GM18499 (cell line): ENCODE data around the gene KCNAB3.

Experiments
- ATAC-seq: cut with Tn5 transposase; IDR thresholded peaks from one replicate; pipeline ENCODE4 v1.9.1; 2021; ENCODE audit warnings: moderate number of reproducible peaks; ENCODE audit not compliant: insufficient read depth, unreplicated experiment

Gene KCNAB3

GRCh38 chr17:7882068-7882467, 47.6 kb downstream of the KCNAB3 start:
- ATAC-seq: no peak

DNA sequence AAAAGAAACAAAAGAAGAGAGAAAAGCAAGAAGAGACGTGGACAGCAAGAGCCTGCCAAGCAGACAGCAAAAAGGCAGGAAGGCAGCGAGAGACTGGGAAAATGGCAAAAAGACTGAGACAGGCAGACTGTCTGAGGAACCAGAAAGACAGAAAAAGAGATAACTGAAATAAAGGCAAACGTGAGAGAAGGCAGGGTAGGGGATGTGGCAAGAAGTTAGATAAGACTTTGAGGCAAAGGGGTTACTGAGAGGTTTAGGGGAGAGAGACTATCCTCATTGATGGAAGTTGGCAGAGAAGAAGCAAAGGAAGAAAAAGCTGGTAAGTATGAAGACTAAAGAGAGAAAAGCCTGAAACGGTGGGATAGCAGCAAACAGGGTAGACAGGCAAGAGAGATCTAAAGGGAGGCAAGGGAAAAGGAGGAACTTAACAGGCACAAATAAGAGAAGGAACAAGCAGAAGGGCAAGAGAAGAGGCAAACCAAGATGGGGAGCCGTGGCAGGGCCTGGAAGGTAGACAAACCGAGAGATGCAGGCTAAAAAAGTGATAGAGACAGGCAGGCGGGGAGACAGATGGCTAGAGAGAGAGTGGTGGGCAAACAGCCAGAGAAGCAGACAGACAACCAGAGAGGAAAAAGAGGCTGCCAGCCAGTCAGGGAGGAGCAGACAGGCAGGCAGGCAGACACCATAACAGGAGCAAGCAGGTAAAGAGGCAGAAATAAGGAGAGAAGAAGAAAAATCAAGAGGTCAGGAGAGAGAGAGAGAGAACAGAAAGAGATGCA, 48.2 kb downstream of the KCNAB3 start:
- no peak for ATAC-seq

GRCh38 chr17:7880076-7880868, 49.4 kb downstream of the KCNAB3 start:
- ATAC-seq: no peak

GRCh38 chr17:7878234-7878633, 51.4 kb downstream of the KCNAB3 start:
- ATAC-seq: no peak

- no peak for ATAC-seq
Observed at GRCh38 chr17:7875804-7876370, 53.8 kb downstream of the KCNAB3 start.

DNA sequence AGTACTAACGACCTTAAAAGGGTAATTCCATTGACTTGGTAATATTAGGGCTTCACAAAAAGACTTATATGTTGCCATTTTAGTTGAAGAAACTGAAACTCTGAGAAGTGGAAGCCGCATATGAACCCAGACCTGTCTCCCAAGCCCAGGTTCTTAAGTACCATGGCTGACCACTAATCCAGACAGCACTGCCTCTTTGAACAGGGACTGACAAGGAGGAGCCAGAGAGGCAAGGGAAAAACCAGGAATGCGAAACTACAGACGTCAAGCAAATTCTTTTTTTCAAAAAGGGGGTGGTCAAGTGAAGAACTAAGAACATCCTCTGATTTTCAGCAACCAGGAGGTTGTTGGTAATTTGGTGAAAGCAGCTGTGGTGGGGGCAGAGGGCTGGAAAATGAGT, 56.6 kb downstream of the KCNAB3 start:
- ATAC-seq: no peak
